SK-N-SH treated with all-trans-retinoic acid at 6 μM for 48 hours (cell line): ENCODE measurements around the gene OR7A5.

Experiments used
- ATAC-seq: fragments of 200-7000 bp; cut with Tn5 transposase; 3 replicates; pipeline ENCODE4 v1.9.1; 2020; ENCODE audit warnings: mild to moderate bottlenecking, moderate library complexity
- ARNTL ChIP-seq: fragments of 450-650 bp; formaldehyde crosslinking; IDR thresholded peaks from 2 replicates; pipeline ENCODE4 v1.5.0; 2020; ENCODE audit warnings: low read depth, mild to moderate bottlenecking, moderate library complexity, borderline replicate concordance
- CREB5 ChIP-seq: fragments of 250-450 bp; sonication (Bioruptor Pico); IDR thresholded peaks from 2 replicates; pipeline ENCODE4 v1.5.1; 2020; ENCODE audit warnings: low read depth, mild to moderate bottlenecking, moderate library complexity
- CSDC2 ChIP-seq: fragments of 250-450 bp; sonication (Bioruptor Pico); IDR thresholded peaks from 2 replicates; pipeline ENCODE4 v1.5.0; 2020; ENCODE audit warnings: mild to moderate bottlenecking, moderate library complexity
- CSRNP3 ChIP-seq: fragments of 250-450 bp; sonication (Bioruptor Pico); IDR thresholded peaks from 2 replicates; pipeline ENCODE4 v1.5.1; 2021; ENCODE audit warnings: mild to moderate bottlenecking, moderate library complexity
- GLIS3 ChIP-seq: fragments of 250-450 bp; sonication (Bioruptor Pico); IDR thresholded peaks from 2 replicates; pipeline ENCODE4 v1.5.0; 2020; ENCODE audit warnings: mild to moderate bottlenecking, moderate library complexity
- ISL1 ChIP-seq: fragments of 250-450 bp; sonication (Bioruptor Pico); IDR thresholded peaks from 2 replicates; pipeline ENCODE4 v2.1.2; 2022; ENCODE audit warnings: mild to moderate bottlenecking, moderate library complexity
- OSR1 ChIP-seq: fragments of 250-450 bp; sonication (Bioruptor Pico); IDR thresholded peaks from 2 replicates; pipeline ENCODE4 v1.8.0; 2022; ENCODE audit warnings: moderate library complexity, mild to moderate bottlenecking, inconsistent platforms
- PATZ1 ChIP-seq: fragments of 250-450 bp; sonication (Bioruptor Pico); IDR thresholded peaks from 2 replicates; pipeline ENCODE4 v1.8.0; 2020; ENCODE audit warnings: mild to moderate bottlenecking, moderate library complexity, borderline replicate concordance
- POU6F1 ChIP-seq: fragments of 250-450 bp; sonication (Bioruptor Pico); IDR thresholded peaks from 2 replicates; pipeline ENCODE4 v1.8.0; 2021; ENCODE audit warnings: low read depth, mild to moderate bottlenecking, moderate library complexity, borderline replicate concordance
- PPARA ChIP-seq: fragments of 250-450 bp; sonication (Bioruptor Pico); IDR thresholded peaks from 2 replicates; pipeline ENCODE4 v1.5.0; 2020; ENCODE audit warnings: mild to moderate bottlenecking, borderline replicate concordance
- RARB ChIP-seq: fragments of 250-450 bp; sonication (Bioruptor Pico); IDR thresholded peaks from 2 replicates; pipeline ENCODE4 v1.8.0; 2021; ENCODE audit warnings: mild to moderate bottlenecking, moderate library complexity
- SNAI2 ChIP-seq: fragments of 250-450 bp; sonication (Bioruptor Pico); IDR thresholded peaks from 2 replicates; pipeline ENCODE4 v1.5.0; 2020; ENCODE audit warnings: mild to moderate bottlenecking, moderate library complexity
- TOX ChIP-seq: fragments of 250-450 bp; sonication (Bioruptor Pico); IDR thresholded peaks from 2 replicates; pipeline ENCODE4 v1.8.0; 2021; ENCODE audit warnings: mild to moderate bottlenecking, moderate library complexity, borderline replicate concordance
- TSHZ2 ChIP-seq: fragments of 250-450 bp; sonication (Bioruptor Pico); IDR thresholded peaks from 2 replicates; pipeline ENCODE4 v1.5.0; 2020; ENCODE audit warnings: mild to moderate bottlenecking, moderate library complexity
- ZC3H10 ChIP-seq: fragments of 250-450 bp; sonication (Bioruptor Pico); IDR thresholded peaks from 2 replicates; pipeline ENCODE4 v1.5.1; 2021; ENCODE audit warnings: mild to moderate bottlenecking, moderate library complexity
- ZFP3 ChIP-seq: fragments of 250-450 bp; sonication (Bioruptor Pico); IDR thresholded peaks from 2 replicates; pipeline ENCODE4 v1.5.0; 2020; ENCODE audit warnings: mild to moderate bottlenecking, moderate library complexity
- ZFP30 ChIP-seq: fragments of 450-650 bp; formaldehyde crosslinking; IDR thresholded peaks from 2 replicates; pipeline ENCODE4 v1.5.0; 2022; ENCODE audit warnings: mild to moderate bottlenecking, moderate library complexity
- ZNF565 ChIP-seq: fragments of 450-650 bp; formaldehyde crosslinking; conservative IDR thresholded peaks from 2 replicates; pipeline ENCODE4 v1.5.0; 2020; ENCODE audit warnings: low read depth, mild to moderate bottlenecking, moderate library complexity
- ZNF70 ChIP-seq: fragments of 450-650 bp; formaldehyde crosslinking; IDR thresholded peaks from 2 replicates; pipeline ENCODE4 v1.5.0; 2020; ENCODE audit warnings: mild to moderate bottlenecking, moderate library complexity
- ZNF8 ChIP-seq: fragments of 450-650 bp; formaldehyde crosslinking; IDR thresholded peaks from 2 replicates; pipeline ENCODE4 v1.5.0; 2020; ENCODE audit warnings: mild to moderate bottlenecking, moderate library complexity

The OR7A5 gene

GRCh38 chr19:14817052-14817451 is 17.9 kb downstream of the OR7A5 start:
- no peak for ATAC-seq

More at GRCh38 chr19:14817052-14817451, 17.9 kb downstream of the OR7A5 start:
- TF ChIP-seq TOX (CRISPR knock-in tag) (no peak), CREB5 (CRISPR knock-in tag) (no peak), RARB (no peak), ZNF70 (CRISPR knock-in tag) (no peak), CSRNP3 (CRISPR knock-in tag) (no peak), SNAI2 (no peak), GLIS3 (CRISPR knock-in tag) (no peak), ARNTL (CRISPR knock-in tag) (no peak), CSDC2 (CRISPR knock-in tag) (no peak), TSHZ2 (no peak), POU6F1 (CRISPR knock-in tag) (no peak), ZC3H10 (CRISPR knock-in tag) (no peak), PATZ1 (CRISPR knock-in tag) (no peak), ZFP30 (CRISPR knock-in tag) (no peak), ZNF565 (CRISPR knock-in tag) (no peak), PPARA (CRISPR knock-in tag) (no peak), OSR1 (CRISPR knock-in tag) (no peak), ZFP3 (CRISPR knock-in tag) (no peak), ZNF8 (CRISPR knock-in tag) (no peak), ISL1 (CRISPR knock-in tag) (no peak)
